ENCODE measurements around the gene SAMMSON.

The SAMMSON gene

DNA sequence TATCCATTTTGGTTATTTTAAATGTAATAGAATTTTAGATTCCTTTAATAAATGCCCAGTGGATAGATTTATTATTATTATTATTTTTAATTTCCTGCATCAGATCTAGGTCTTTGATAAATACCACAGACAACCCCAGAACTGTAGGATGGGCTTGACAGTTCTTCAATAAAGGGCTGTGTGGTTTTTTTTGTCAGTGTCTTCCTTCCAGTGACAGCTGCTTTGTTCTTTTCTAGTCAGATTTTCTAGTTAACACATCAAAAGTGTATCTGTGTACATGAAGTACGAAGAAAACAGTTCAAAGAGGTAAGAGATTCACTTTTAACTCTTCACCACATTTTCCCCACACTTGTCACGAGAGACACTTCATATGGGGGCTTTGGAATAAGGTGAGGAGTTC lies 120.3 kb downstream of the SAMMSON start:
- Histone ChIP-seq H3K9ac (ENCODE audit: insufficient read length, low read depth) (no peak overlapping the region), H3K4me1 (ENCODE audit: insufficient read depth, insufficient read length) (no peaks in the 10 kb centered on the region), H3K4me3 (ENCODE audit: insufficient read length, low read depth) (no peak overlapping the region), H3K9me3 (ENCODE audit: insufficient read depth, low read length) (peaks cover 10% of the 10 kb centered on the region; the same call in 1 of the 2 replicates), H3K36me3 (ENCODE audit: insufficient read depth, insufficient read length, low read length) (no peaks in the 10 kb centered on the region), H3K27me3 (ENCODE audit: insufficient read depth, insufficient read length) (no peaks in the 10 kb centered on the region)
- no peak for TF ChIP-seq YY1 (IDR thresholded peaks at IDR 0.05; ENCODE audit: insufficient read depth, insufficient read length)
- DNase-seq (ENCODE audit: low read depth, low spot score), result no peak
